BJ (cell line): ENCODE data around the gene UCK1. TPM values are rescaled to one million over a fixed set of nuclear protein-coding genes. Genes with fewer than 3 reads are reported as not detected.

Source experiments
- CTCF ChIA-PET: fragments of 350-600 bp; formaldehyde crosslinking; extraction: SDS; loops from one replicate; lab custom pipeline; 2021; ENCODE audit warnings: antibody characterized with exemption, inconsistent platforms; lab: Yijun Ruan, JAX
- POLR2A ChIA-PET: fragments of 300-600 bp; sonication (Branson Sonifier 250); formaldehyde crosslinking; extraction: SDS; loops from one replicate; lab custom pipeline; 2021; ENCODE audit warnings: antibody characterized with exemption; lab: Charles Lee
- DNase-seq: peaks from one replicate; pipeline ENCODE4 v3.0.0-alpha.2; 2011; ENCODE audit warnings: low read depth
- H3K27me3 ChIP-seq: 2 replicates; pipeline ENCODE4 v1.6.0; 2011; ENCODE audit warnings: low read length; ENCODE audit not compliant: control insufficient read depth, insufficient read depth
- H3K36me3 ChIP-seq: 2 replicates; pipeline ENCODE4 v1.5.1; 2011; ENCODE audit warnings: low read length; ENCODE audit not compliant: control insufficient read depth, insufficient read depth
- H3K4me3 ChIP-seq: 2 replicates; pipeline ENCODE4 v1.5.1; 2011; ENCODE audit warnings: low read depth, mild to moderate bottlenecking, control low read depth, low read length
- CTCF ChIP-seq: IDR thresholded peaks from 2 replicates; pipeline ENCODE4 v1.5.1; 2011; ENCODE audit warnings: low read depth, mild to moderate bottlenecking, control low read depth, inconsistent platforms, low read length, moderate library complexity; ENCODE audit not compliant: insufficient read depth
- polyA plus RNA-seq: library from polyadenylated mRNA; depleted of rRNA; stranded (reverse); fragments of >200 nt; gene quantifications from 2 replicates; pipeline ENCODE4 v1.2.3, GENCODE V29; 2011

Gene UCK1
- polyA plus RNA-seq, 1 experiment: 24.9 TPM

GRCh38 chr9:131481441-131482342 is 49.4 kb downstream of the UCK1 start:
- Histone ChIP-seq H3K36me3 (peaks cover 71% of the 10 kb centered on the region), H3K27me3 (no peaks in the 10 kb centered on the region), H3K4me3 (no peak overlapping the region)
- CTCF ChIA-PET: interaction anchor here (0.9 kb wide), 2 partner anchors 109 to 132 kb away, joined by 3 to 4 read pairs; no protein-coding TSS in a partner anchor
- TF ChIP-seq CTCF: no peak
- DNase-seq: no peak
- POLR2A ChIA-PET: no interaction called here

GRCh38 chr9:131480258-131480657 is 50.8 kb downstream of the UCK1 start:
- ChIA-PET CTCF (interaction anchor here (0.6 to 5.0 kb wide), 4 partner anchors 17 to 130 kb away, joined by 3 to 34 read pairs (median 4); no protein-coding TSS in a partner anchor), POLR2A (no interaction called here)
- no peak for DNase-seq
- no peak overlapping the region for H3K4me3 ChIP-seq
- peaks cover 70% of the 10 kb centered on the region for H3K36me3 ChIP-seq
- H3K27me3 ChIP-seq: no peaks in the 10 kb centered on the region
- no peak for TF ChIP-seq CTCF

- DNase-seq: no peak
- Histone ChIP-seq H3K4me3 (no peak overlapping the region), H3K27me3 (no peaks in the 10 kb centered on the region), H3K36me3 (peaks cover 66% of the 10 kb centered on the region)
- CTCF ChIA-PET: interaction anchor here (0.6 to 5.0 kb wide), 6 partner anchors 9 to 129 kb away, joined by 4 to 34 read pairs (median 6); no protein-coding TSS in a partner anchor
- POLR2A ChIA-PET: no interaction called here
- no peak for TF ChIP-seq CTCF
Observed at GRCh38 chr9:131478911-131479310, 52.2 kb downstream of the UCK1 start.

- Histone ChIP-seq H3K36me3 (peaks cover 63% of the 10 kb centered on the region), H3K27me3 (no peaks in the 10 kb centered on the region), H3K4me3 (no peak overlapping the region)
- no peak for DNase-seq
- peak; percentile 70 for TF ChIP-seq CTCF
- CTCF ChIA-PET: interaction anchor here (1.1 to 5.0 kb wide), 6 partner anchors 9 to 128 kb away, joined by 3 to 34 read pairs (median 6); no protein-coding TSS in a partner anchor
- POLR2A ChIA-PET: no interaction called here
Observed at GRCh38 chr9:131478421-131478868, 52.6 kb downstream of the UCK1 start.

GRCh38 chr9:131477816-131478419 is 53.1 kb downstream of the UCK1 start:
- Histone ChIP-seq H3K36me3 (peaks cover 57% of the 10 kb centered on the region), H3K4me3 (no peak overlapping the region), H3K27me3 (no peaks in the 10 kb centered on the region)
- ChIA-PET CTCF (interaction anchor here (0.7 to 5.0 kb wide), 9 partner anchors 8 to 141 kb away, joined by 3 to 34 read pairs (median 3); no protein-coding TSS in a partner anchor), POLR2A (no interaction called here)
- no peak for TF ChIP-seq CTCF
- DNase-seq: no peak
